GM21576 (cell line): ENCODE results near the gene GON7.
"Not testable (repeated sequence)": the region's sequence is repeated elsewhere in the genome, so short reads cannot be mapped to it uniquely, and the experiment has no call there.

ENCODE experiments used
- ATAC-seq: cut with Tn5 transposase; IDR thresholded peaks from one replicate; pipeline ENCODE4 v1.9.1; 2021; ENCODE audit warnings: mild to moderate bottlenecking, moderate library complexity; ENCODE audit not compliant: unreplicated experiment

GON7 gene

GRCh38 chr14:93200553-93200952 lies 6.3 kb downstream of the GON7 start:
- ATAC-seq = no peak

- no peak for ATAC-seq
Measured at GRCh38 chr14:93199031-93199430, 7.8 kb downstream of the GON7 start.

GRCh38 chr14:93195316-93195999 lies 11.4 kb downstream of the GON7 start:
- no peak for ATAC-seq

- ATAC-seq = no peak
Measured at GRCh38 chr14:93186956-93187355, 19.9 kb downstream of the GON7 start.

GRCh38 chr14:93186466-93186865 lies 20.4 kb downstream of the GON7 start:
- ATAC-seq = no peak

- peak; percentile 3 for ATAC-seq
Measured at GRCh38 chr14:93185349-93185720, 21.5 kb downstream of the GON7 start.

- peak; percentile 88 for ATAC-seq
Measured at GRCh38 chr14:93184391-93185348, 22.2 kb downstream of the GON7 start, which contains the start of the genes LYSET and MOAP1. Gene LYSET, plus strand, starts transcription at chr14:93185317. Its CDS starts 89 bp downstream, at chr14:93185406. Gene MOAP1, minus strand, starts transcription at chr14:93184897. Its CDS starts 655 bp downstream, at chr14:93184242.

- ATAC-seq = no peak
Measured at GRCh38 chr14:93183596-93184317, 23.1 kb downstream of the GON7 start.

- ATAC-seq = no peak
Measured at GRCh38 chr14:93175492-93175891, 31.4 kb downstream of the GON7 start.

GRCh38 chr14:93174731-93175130 lies 32.1 kb downstream of the GON7 start:
- ATAC-seq = not testable (repeated sequence)

GRCh38 chr14:93173943-93174395 lies 32.9 kb downstream of the GON7 start:
- ATAC-seq = no peak

GRCh38 chr14:93171376-93171775 lies 35.5 kb downstream of the GON7 start:
- ATAC-seq = no peak

- not testable (repeated sequence) for ATAC-seq
Measured at GRCh38 chr14:93170141-93170540, 36.7 kb downstream of the GON7 start.

- not testable (repeated sequence) for ATAC-seq
Measured at GRCh38 chr14:93169619-93170018, 37.2 kb downstream of the GON7 start.

GRCh38 chr14:93168610-93169009 lies 38.3 kb downstream of the GON7 start:
- not testable (repeated sequence) for ATAC-seq

- not testable (repeated sequence) for ATAC-seq
Measured at GRCh38 chr14:93165271-93166265, 41.3 kb downstream of the GON7 start.

- ATAC-seq = no peak
Measured at GRCh38 chr14:93163564-93163963, 43.3 kb downstream of the GON7 start.

- ATAC-seq = no peak
Measured at GRCh38 chr14:93161411-93161940, 45.4 kb downstream of the GON7 start.

GRCh38 chr14:93160353-93160801 lies 46.5 kb downstream of the GON7 start:
- no peak for ATAC-seq
